OCI-M2 (cell line): Measurements from ENCODE around the gene TBX1.
"Not testable (repeated sequence)": the region's sequence is repeated elsewhere in the genome, so short reads cannot be mapped to it uniquely, and the experiment has no call there.

ENCODE experiments used
- DNase-seq: peaks from one replicate; lab custom pipeline; 2025; ENCODE audit not compliant: unreplicated experiment; lab: John Stamatoyannopoulos, UW

The TBX1 gene

DNA sequence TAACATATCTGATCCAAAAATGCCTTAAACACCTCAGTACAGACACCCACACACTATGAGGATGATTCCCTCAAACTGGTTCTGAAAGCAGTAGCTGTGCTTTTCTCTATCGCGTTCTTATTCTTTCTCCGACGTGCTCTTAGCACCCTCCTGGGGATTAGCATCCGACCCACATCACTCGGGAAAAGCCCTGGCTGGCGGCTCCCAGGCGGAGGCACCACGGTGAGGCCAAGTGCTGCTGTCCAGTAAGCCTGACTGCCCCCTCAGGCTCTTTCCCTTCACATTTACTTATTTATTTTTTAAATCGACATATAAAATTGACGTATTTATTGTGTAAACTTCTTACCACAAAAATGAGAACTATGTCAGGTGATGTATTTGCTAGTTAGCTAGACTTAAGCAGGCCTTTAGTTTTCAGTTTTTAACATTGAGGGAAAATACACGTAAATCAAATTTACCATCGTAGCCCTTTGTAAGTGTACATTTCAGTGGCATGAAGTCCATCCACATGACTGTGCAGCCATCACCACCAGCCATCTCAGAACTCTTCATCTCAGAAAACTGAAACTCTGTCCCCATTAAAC lies 19.2 kb downstream of the TBX1 start:
- no peak for DNase-seq

DNA sequence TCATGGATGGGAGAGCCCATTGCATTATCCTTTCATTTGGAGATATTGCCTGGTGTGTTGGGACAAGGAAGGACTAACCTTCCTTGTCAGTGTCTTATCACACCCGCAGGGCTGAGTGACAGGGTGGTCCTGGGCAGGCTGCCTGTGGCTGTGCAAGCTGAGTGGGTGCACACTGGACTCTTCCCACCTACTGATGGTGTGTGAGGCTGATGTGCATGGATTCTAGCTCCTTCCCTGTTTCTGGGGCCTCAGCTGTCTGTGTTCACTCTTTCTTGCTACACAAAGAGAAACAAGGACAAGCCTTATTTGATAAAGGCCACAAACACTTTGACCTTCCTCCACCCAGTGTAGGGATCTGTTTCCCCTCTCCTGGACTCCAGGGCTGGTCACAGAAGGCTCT lies 22.0 kb downstream of the TBX1 start:
- no peak for DNase-seq

DNA sequence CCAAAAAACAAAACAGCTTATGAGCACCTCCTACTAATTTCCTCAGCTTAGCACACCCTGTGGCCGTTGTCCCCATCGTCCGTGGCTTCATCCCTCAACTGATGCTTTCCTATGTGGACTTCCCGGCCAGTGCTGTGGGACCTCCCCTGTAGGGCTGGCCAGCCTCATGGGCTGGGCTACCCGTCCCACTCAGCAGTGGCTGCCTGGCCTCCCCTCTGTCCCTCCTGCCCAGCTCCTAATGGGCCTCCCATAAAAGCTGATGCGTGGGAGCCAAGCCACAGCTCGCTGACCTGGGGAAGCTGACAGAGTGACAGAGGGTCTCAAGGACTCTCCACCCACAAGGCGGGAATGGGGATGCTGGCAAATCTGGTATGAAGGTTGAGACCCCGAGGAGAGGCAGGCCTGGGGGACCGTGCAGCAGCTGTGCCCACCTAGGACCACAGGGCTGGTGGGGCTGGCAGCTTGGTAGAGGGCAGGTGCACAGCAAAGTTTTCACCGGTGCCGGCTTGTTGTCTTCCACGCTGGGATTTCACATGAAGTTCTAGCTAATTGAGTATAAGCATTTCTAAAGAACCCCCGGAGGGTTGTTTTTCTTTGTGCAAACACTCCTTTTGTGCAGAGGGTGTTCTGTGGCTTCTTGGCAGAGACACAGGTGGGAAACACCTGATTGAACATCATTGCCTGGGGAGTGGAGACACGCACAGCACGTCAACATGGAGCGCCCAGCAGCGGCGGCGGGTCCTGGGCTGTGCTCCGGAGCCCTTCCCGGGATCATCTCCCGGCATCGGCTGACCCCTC lies 23.2 kb downstream of the TBX1 start:
- no peak for DNase-seq

DNA sequence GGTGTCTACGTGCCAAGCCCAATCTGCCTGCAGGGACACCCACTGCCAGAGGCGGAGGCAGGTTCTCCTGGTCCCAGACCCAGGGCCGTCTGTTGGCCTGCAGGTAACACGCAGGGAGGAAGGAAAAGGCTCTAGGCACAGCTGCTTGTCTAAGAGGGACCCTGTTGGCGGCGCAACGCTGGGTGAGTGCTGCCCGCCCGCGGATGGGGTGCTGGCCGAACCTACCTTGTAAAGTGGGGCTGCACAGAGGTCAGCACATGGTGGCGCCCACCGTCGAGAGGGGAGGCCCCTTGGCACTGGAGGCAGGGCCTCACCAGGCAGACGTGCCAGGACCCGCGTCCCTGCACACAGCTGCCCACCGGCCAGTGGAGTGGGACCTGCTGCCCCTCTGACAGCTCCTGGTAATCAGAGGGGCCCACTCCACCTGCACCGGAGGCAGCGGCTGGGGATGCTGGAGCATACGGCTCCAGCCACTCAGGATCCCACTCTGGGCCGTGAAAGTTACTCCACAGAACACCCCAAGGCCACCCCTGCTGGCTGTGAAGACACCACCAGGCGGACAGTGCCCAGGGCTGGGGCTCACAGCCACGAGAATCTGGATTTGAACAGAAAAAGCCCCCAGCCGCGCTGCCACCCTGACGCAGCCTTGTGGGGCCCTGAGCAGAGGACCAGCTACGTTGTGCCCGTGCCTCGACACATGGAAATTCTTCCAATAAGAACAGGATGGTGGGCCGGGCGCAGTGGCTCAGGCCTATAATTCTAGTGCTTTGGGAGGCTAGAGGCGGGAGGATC lies 24.0 kb downstream of the TBX1 start:
- no peak for DNase-seq

DNA sequence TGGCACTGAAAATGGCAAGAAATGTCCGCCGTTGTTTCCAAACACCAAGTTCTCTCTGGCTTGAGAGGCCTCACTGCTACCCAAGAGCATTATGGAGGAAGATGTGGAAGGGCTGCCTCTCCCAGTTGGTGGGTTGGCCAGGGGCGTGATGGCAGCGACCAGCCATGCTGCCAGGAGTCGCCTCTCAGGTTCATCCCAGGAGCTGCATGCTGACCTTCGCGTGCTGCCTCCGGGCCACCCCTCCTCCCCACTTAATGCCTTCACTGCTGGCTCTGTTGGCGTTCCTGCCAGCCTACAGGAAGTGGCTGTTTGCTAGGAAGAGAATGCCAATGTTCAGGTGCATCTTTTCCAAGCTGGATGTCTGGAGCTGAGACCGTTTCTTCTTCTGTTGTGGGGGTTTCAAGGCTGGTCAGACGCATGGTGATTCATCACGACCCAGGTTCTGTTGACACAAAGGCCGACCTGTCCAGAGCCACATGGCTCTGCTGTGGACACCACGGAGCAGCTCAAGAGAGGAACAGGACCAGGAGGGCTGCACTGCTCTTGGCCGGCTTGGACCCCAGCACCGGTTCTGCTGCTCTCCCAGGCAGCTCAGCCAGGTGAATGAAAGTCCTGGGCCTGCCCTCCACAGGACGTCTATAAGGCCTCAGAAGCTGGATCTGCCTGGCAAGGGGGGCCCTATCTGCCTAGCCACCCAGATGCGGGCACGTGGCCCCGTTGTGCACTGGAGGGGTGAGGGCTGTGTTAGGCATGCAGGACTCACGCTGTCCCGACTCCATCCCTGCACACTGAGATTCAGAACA lies 25.1 kb downstream of the TBX1 start:
- no peak for DNase-seq

DNA sequence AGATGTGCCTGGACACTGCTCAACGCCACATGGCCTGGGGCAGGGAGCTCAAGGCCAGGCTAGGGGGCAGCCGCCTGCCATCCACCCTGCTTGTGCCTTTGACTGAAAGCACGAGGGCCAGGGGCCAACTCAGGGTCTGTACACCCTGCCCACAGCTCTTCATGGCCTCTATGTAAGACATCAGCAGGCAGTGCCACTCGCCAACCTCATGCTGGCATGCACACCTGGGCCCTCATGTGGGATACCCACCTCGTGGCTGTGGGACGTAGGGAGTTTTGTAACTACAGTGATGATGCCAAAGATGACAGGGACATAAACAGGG lies 25.6 kb downstream of the TBX1 start:
- DNase-seq = no peak

DNA sequence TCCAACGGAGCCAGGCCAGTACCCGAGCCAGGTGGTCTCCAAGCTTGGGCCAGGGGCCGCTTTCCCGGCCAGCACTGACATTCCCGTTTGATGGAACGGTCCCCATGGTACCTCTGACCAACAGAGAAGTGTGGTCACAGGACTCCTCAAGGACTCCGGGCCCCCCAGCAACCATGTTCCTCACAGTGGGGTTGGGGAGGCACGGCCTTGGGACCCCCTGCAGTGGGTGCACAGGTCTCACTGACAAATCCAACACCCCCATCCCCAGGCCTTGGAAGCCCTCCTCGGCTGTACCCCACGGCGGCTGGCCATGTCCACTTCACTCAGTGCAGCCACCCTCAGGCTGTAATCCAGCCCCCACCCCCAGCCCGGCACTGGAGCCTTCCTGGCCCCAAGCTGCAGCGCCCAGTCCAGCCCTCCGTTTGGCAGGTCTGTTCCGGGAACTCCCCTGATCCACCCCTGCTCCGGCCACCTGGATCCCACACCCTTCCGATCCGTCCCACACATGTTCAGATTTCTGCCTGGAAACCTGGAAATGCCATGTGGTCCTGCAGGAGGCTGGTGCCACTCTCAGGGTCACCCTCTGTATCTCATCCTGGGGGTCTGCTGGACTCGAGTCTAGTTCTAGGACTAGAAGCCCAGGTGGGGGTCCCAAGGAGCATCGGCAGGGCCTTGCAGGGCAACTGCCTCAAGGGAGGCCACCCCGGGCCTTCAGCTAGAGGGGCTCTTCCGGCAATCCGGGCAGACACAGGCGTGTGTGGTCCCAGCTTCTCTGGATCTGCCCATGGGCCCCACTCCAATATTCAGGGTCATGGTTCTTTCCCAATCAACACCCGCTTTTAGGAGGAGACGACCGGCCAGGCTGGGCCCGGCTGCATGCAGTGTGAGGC lies 26.6 kb downstream of the TBX1 start:
- no peak for DNase-seq

DNA sequence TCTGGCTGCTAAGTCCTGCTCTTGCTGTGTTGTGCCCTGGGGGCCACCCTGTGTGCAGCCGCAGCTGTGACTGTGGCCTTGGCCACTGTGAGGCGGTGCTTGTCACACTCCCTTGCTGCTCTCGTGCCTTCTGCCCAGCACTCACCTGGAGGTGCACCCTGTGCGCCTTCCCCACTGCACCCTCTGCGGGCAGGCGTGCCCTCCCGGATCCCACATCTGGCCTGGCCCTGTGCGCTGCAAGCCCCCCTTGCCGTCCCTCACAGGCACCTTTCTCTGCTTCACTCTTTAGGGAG lies 27.2 kb downstream of the TBX1 start:
- no peak for DNase-seq

DNA sequence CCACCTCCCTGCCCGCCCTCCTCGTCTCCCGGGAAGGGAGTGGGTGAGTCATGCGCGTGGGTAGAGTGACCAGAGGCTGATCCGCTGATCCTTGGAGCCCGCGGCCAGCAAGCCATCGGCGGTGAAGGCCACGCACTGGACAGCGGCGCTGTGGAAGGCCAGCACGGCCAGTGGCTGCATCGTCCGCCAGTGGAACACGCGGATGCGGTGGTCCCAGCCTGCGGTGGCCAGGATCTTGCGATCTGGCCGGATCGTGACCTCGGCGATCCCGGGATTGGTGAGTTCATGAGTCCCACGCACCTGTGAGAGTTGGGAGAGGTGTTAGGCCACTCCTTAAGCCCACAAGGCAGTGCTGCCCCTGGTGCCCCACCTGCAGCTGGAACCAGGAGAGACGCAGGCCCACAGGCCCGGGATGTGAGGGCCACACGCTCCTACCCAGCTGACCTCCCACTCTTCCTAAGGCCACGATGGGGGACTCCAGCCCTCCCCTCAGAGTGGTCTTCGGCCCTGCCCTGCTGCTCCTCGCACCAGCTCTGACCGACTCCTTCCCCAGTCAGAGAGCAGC lies 28.2 kb downstream of the TBX1 start:
- DNase-seq = no peak

DNA sequence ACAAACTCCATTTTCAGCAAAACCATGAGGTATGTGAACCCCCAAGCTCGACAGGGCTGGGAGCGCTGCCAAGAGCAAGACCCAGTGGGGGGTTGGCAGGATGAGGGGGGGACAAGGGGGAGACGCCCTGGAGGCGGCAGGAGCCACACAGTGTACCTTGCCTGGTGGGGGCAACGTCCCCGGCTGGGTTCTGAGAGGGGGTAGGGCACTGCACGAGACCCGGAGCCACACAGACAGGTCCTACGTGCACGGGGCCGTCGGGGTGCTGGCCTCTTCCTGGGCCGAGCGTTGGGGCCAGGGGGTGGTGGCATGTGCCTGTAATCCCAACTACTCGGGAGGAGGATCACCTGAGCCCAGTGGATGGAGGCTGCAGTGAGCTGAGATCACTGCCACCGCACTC lies 28.8 kb downstream of the TBX1 start:
- DNase-seq = no peak

DNA sequence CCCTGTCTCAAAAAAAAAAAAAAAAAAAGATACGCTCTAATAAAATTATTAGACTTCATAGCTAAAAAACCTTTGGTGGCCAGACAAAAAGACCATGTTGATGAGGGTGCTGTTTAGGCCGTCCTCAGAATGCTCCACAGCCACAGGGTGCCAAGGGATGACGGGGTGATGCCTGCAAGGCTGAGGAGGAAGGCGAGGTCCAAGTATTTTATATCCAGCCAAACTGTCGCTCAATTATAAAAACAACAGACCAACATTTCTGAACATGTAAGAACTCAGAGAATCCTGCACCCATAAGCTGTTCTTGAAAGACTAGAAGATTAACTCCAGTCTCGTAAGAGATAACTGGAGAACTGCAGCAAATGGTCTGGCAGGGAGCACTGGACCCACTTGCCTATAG lies 29.2 kb downstream of the TBX1 start:
- no peak for DNase-seq

DNA sequence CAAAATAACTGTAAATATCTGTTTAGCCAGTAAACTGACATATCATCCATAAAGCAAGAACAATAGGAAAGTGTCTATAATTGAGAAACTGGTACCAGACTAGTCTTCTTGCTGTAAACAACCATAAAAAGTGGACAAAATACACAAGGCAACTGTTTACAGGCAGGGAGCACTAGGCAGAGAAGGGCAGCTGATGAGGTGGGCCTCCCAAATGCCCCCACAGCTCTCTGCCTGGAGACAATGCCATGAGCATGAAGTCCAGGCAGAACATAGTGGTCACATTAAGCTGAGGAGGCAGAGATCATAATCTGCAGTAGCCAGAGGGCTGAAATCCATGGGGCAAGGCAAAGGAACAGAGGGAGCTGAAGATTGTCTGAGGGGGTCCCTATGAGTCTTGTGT lies 30.7 kb downstream of the TBX1 start:
- no peak for DNase-seq

DNA sequence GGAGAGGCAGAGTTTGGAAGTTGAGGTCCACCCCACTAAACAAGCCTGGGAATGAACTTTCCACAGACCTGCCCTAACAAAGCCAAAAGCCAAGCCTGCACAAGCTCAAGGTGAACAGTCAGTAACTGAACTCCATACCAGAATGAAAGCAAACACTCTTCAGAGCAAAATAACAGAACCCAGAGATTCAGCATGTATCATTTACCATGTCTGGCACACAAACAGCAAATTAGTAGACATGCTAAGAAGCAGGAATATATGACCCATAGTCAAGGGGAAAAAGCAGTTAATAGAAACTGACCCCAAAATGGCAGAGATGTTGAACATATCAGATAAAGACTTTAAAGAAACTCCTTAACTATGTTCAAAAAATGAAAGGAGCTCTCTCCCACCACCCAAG lies 31.3 kb downstream of the TBX1 start:
- no peak for DNase-seq

DNA sequence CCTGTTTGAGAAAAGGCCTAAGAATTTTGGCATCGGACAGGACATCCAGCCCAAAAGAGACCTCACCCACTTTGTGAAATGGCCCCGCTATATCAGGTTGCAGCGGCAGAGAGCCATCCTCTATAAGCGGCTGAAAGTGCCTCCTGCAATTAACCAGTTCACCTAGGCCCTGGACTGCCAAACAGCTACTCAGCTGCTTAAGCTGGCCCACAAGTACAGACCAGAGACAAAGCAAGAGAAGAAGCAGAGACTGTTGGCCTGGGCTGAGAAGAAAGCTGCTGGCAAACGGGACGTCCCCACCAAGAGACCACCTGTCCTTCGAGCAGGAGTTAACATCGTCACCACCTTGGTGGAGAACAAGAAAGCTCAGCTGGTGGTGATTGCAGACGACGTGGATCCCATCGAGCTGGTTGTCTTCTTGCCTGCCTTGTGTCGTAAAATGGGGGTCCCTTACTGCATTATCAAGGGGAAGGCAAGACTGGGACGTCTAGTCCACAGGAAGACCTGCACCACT lies 31.9 kb downstream of the TBX1 start:
- not testable (repeated sequence) for DNase-seq

DNA sequence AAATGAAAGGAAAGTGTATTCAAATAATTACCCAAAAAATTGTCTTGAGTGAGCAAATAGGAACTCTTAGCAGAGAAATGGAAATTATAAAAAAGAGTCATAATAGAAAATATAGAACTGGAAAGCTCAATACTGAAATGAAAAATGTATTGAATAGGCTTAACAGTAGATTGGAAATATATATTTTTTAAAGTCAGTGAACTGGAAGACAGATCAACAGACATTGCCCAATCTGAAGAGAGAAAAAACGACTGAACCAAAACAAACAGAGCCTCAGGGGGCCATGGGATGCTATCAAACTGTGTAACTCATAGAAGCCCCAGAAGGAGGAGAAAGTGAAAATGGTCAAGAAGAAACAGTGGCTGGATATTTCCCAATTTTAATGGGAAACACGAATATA lies 32.6 kb downstream of the TBX1 start:
- DNase-seq = no peak

DNA sequence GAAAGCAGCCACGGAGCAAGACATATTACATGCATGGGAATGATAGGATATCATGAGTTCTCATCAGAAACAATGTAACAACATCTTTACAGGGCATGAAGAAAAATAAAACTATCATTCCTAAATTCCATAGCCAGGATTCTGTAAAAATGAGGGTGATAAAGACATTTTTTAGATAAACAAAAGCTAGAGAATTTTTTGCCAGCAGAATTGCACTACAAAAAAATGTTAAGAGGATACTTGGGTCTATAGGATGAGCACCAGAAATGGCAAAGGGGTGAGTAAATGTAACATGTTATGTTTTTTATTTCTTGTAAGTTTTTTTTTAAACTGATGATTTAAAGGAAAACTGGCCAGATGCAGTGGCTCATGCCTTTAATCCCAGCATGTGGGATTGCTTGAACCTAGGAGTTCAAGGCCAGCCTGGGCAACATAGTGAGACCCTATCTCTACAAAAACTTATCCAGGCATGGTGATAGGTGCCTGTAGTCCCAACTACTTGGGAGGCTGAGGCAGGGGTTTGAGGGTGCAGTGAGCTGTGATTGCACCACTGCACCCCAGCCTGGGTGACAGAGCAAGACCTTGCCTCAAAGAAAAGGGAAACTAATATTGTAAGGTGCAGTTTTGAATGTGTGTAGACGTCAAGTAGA lies 33.2 kb downstream of the TBX1 start:
- DNase-seq = no peak

DNA sequence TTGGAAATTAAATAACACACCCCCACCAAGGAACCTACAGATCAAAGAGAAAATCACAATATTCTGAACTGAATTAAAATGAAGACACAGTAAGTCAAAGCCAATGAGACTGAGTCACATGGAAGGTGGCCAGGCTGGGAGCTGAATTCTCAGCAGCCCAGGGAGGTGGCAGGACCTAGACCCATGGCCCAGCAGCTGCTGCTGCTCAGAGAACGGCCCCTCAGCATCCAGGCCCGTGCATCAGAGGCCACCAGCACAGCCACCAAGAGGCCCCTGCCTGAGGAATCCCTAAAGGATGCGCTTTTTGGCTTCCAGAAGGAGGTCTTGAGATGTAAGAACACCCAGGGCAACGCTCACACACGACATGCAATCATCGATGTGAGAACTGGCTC lies 35.0 kb downstream of the TBX1 start:
- DNase-seq = no peak

DNA sequence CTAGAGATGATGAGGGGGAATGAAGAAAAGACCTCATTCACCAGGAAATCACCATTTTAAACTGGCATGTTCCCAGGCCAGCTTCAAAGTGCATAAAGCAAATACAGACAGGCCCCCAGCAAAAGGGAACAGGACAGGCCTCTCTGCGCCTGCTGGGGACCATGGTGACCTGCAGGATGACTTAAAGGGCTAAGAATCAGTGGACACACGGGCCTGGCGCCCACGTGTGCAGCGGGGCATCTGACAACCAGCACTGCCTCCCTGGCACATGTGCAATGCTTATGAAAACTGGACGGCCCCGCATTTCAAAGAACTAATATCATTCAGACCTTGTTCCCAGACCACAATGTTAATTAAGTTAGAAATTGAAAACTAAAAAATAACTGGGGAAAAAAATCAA lies 35.6 kb downstream of the TBX1 start:
- DNase-seq = no peak

DNA sequence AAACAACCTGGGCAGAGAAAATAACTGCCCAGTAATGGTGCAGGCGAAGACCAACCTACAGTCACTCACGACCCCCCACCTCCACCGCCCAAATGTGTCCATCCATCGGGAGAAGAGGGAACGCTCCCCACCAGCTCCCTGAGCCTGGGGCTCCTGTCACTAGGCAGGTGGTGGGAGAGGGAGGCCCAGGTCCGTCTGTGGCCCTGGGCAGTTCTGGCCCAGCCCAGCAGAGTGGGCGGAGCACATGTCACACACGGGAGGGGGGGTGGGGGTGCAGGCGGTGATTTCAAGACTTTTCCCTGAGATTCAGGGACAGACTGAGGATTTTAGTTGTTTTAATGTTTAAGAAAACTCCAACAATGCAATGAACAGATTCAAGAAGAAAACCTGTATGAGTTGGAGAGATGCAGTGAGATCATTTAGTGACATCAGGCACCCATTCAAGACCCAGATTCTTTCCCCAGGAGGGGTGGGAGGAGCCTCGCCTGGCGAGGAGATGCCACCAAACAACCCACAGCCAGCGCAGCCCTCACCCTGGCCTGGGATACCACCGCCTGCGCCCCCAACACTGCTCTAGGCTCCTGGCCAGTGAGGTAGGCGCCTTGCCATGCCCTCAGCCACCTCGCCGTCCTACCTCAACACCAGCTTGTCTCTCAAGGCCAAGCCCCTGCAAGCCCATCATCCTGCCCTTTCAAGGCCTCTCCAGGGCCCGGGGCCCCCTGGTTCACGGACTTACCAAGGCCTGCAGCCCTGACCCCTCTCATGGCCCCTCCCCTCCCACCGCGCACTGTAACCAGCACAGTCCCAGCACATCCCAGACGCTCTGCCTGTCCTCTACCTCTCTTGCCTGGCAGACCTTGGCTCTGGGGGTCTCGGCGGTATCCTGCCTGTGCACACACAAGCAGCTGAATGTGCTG lies 36.8 kb downstream of the TBX1 start:
- DNase-seq = no peak
